Astrocyte of the hippocampus (primary cell): Measurements from ENCODE around the gene TLR5.

Source experiments
- DNase-seq: peaks from one replicate; pipeline ENCODE4 v3.0.0; 2011; ENCODE audit warnings: low read depth, low spot score

Gene TLR5

DNA sequence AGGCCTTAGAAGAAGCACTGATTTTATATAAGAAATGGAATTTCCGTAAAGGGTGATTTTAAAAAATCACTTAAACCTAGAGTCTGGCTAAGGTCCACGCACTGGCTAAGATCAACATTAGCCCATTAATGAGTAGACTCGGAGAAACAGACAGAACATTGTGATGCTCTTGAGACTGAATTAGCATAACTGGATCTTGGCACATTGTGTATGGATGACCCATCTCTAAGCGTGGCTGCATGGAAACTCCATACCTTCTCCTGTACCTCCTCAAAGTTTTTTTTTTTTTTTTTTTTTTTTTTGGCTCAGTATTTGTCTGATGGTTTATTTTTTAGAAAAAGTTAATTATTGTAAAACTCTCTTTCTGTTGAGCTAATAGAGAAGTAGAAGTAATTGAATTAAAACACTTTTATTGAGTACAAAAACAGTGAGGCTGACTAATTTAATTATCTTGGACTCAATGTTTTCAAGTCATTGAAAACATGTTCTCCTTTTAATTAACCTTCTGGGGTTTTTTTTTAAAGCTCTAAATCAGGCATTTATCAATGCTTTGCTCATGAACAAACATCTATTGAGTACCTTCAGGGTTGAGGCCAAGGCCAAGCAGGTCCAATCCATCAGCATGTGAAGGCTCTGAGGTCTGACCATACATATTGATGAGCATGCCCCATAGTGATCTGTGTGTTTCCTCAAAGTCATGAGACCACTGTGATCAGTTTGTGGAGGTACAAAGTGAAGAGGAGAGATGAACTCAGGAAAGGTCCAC lies 74.0 kb downstream of the TLR5 start:
- DNase-seq: no peak

DNA sequence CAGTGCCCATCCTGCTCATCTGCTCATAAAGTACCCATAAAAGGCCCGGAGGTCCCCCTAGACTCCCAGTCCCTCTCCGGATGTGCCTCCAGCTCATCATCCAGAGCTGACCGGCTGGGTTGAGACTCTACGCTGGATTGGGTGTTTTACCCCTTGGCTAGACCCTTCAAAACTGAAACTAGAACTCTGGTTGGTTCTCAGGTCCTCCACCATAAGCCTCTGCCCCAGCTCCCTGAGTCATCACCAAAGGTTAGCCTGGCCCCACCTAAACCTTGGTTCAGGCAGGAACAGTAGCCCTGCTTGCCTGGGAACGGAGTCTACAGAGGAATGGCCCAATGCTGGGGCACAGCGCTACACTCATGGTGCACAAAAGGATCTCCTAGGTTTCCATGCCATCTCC lies 75.1 kb downstream of the TLR5 start:
- DNase-seq: no peak

DNA sequence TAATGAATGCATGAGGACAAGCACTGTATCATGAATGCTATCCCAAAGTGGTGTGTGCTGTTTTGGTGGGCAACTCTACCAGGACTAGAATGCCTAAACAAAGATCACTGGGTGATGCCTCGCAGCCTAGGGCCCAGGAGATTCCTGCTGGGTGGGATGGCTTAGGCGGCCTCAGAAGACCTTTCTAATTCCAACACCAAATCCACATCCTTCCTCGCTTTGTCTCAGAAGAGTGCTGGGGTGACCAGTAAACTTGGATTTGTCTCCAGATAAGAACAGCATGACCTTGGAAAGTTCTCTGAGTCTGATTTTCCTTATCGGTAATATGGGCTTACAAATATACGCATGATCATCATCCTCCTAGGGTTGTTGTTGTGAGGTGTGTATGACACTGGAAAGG lies 76.6 kb downstream of the TLR5 start:
- DNase-seq: no peak

DNA sequence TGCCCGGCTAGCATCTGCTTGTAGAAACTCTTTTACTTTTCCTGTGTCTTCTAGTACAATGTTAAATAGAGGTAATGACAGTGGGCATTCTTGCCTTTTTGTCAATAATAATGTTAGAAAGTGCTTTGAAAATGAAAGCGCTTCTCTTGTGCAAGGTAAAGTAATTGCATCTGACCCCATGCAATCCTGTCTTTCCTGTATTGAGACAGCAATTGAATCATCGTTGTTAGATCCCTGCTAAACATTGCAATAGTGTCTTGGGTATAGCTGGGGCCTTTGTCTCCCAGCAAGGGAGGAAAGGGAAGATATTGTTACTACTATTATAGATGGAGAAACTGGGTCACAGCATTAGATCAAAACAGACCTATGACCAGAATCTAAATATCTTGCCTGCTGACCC lies 80.9 kb downstream of the TLR5 start:
- no peak for DNase-seq

DNA sequence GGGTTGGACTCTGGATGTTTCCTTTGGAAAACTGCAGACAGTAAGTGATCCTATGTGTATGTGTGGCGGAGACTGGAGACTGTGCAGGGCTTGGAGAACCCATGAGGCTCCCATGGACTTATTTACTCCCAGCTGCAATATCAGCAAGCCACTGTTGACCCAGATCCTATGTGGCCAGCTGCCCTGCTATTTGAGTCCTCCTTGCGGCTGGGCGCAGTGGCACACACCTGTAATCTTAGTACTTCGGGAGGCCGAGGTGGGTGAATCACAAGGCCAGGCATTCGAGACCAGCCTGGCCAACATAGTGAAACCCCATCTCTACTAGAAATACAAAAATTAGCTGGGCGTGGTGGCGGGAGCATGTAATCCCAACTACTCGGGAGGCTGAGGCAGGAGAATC lies 83.5 kb downstream of the TLR5 start:
- DNase-seq: no peak
